GM18505 (cell line): ENCODE results near the gene ZNHIT6.
"Not testable (repeated sequence)": the region's sequence is repeated elsewhere in the genome, so short reads cannot be mapped to it uniquely, and the experiment has no call there.

Experiments
- ATAC-seq: cut with Tn5 transposase; IDR thresholded peaks from one replicate; pipeline ENCODE4 v1.9.1; 2021; ENCODE audit not compliant: unreplicated experiment
- POLR2A ChIP-seq: IDR thresholded peaks from 4 replicates; pipeline ENCODE4 v1.6.1; 2011; ENCODE audit warnings: borderline replicate concordance; ENCODE audit not compliant: insufficient read depth, insufficient read length; ENCODE audit errors: extremely low read depth

ZNHIT6 gene, protein sequence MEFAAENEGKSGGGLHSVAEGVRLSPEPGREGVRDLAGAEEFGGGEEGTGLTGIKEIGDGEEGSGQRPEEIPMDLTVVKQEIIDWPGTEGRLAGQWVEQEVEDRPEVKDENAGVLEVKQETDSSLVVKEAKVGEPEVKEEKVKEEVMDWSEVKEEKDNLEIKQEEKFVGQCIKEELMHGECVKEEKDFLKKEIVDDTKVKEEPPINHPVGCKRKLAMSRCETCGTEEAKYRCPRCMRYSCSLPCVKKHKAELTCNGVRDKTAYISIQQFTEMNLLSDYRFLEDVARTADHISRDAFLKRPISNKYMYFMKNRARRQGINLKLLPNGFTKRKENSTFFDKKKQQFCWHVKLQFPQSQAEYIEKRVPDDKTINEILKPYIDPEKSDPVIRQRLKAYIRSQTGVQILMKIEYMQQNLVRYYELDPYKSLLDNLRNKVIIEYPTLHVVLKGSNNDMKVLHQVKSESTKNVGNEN

GRCh38 chr1:85707990-85708828 is at the start of gene ZNHIT6:
TSS of gene ZNHIT6 (minus strand) at chr1:85708433. CDS start at chr1:85708284, 149 bp downstream.
- TF ChIP-seq POLR2A, result peak; percentile 83
- ATAC-seq, result peak; percentile 90

GRCh38 chr1:85756864-85757263 is 48.6 kb upstream of the ZNHIT6 start:
- ATAC-seq, result no peak

DNA sequence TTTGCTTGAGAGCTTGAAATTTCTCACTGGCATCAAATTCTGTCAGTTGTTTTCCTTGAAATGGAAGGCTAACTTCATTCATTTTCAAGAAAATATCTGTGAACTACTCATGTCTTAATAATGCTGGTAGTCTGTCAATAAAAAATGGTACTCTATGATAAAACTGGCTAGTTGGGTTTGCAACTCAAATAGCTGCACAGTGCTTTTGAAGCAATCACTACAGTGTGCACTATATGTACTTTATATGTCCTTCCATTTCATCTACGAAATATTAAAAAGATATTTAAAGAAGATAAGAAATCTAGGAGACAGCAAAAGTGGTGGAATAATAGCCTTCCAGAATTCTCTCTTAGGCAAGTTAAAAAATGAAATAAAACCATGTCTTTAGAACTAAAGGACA is 39.9 kb upstream of the ZNHIT6 start:
- TF ChIP-seq POLR2A, result no peak
- no peak for ATAC-seq

More at GRCh38 chr1:85756864-85757263, 48.6 kb upstream of the ZNHIT6 start:
- no peak for TF ChIP-seq POLR2A

DNA sequence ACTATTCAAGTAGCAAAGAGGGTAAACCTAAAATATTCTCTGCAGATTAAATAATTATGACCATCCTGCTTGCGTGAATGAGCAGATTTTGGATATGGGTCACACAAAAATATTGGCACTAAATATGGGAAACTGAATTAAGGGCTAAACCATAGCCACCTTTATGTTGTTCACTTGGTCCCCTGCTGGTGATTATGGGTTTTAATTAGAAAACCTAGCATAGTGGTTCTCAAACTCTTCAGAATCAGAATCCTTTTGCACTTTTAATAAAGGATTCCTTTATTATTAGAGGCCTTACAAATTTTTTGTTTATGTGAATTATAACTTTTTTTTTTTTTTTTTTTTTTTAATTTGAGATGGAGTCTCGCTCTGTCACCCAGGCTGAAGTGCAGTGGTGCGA is 38.5 kb upstream of the ZNHIT6 start:
- no peak for ATAC-seq
- no peak for TF ChIP-seq POLR2A

DNA sequence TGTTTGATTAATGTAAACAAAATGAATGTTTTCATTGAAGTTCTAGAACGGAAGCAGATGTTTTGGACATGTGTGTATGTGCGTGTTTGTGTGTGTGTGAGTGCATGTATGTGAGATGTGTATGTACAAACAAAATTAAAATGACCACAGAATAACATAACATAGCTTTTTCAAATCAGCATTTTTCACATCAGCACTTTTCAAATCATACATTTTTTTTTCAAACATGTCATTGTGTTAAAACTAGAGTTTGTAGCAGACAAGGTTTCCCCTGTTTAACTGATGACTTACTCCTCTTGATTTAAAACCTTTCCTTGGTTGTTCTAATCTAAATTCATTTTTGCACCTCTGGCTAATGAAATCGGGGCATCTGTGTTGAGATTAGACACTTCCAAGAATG is 35.6 kb upstream of the ZNHIT6 start:
- no peak for TF ChIP-seq POLR2A
- ATAC-seq, result no peak

DNA sequence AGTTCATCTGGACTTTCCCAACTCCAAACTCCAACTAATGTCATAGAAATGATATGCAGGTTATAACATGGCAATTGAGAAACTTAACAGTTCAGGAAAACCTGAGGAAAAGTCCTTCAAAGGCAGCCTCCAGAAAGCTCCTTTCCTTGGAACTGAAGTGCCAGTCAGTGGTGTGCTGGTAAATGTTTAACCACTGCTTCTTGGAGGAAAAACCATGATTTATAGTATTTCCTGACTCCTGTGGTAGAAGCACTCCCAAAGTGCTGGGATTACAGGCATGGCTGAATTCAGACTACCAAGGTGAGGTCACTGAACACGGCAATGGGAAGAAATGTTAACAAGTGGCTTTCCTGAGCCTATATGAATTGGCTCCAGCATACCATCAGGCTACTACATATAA is 26.7 kb upstream of the ZNHIT6 start:
- TF ChIP-seq POLR2A, result no peak
- ATAC-seq, result no peak

- TF ChIP-seq POLR2A, result no peak
- ATAC-seq, result no peak
Measured at GRCh38 chr1:85718678-85719340, 10.6 kb upstream of the ZNHIT6 start.

GRCh38 chr1:85714418-85715114 is 6.3 kb upstream of the ZNHIT6 start:
- not testable (repeated sequence) for ATAC-seq

GRCh38 chr1:85708829-85709227 is 595 bp upstream of the ZNHIT6 start:
- no peak for TF ChIP-seq POLR2A
- ATAC-seq, result no peak

DNA sequence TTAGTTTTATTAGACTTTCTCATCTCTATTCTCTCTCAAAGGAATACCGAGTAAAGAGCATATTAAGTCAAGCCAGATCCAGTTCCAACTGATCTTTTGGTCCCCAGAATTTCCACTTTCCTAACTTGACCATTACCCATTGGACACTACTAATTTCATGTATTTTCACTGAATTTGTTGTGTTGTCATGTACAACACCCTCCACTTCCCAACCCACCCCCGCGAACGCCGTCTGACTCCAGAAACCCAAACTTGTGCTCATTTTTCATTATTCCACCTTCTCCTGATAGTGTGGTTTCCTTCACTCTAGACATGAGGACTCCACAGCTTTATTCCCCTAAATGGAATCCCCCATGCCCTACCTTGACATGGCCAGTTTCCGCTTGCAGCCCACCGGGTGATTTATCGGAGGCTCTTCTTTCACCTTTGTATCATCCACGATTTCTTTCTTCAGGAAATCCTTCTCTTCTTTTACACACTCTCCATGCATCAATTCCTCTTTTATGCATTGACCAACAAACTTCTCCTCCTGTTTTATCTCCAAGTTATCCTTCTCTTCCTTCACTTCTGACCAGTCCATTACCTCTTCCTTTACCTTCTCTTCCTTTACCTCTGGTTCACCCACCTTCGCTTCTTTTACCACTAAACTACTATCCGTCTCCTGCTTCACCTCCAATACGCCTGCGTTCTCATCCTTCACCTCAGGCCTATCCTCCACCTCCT is 805 bp downstream of the ZNHIT6 start:
- ATAC-seq, result peak; percentile 30
- no peak for TF ChIP-seq POLR2A

GRCh38 chr1:85705940-85706339 is 2.3 kb downstream of the ZNHIT6 start:
- no peak for ATAC-seq

GRCh38 chr1:85700422-85700821 is 7.8 kb downstream of the ZNHIT6 start:
- no peak for ATAC-seq
- TF ChIP-seq POLR2A, result no peak

More at GRCh38 chr1:85705940-85706339, 2.3 kb downstream of the ZNHIT6 start:
- no peak for TF ChIP-seq POLR2A
